ENCODE data around the gene MED13L.

Gene MED13L

DNA sequence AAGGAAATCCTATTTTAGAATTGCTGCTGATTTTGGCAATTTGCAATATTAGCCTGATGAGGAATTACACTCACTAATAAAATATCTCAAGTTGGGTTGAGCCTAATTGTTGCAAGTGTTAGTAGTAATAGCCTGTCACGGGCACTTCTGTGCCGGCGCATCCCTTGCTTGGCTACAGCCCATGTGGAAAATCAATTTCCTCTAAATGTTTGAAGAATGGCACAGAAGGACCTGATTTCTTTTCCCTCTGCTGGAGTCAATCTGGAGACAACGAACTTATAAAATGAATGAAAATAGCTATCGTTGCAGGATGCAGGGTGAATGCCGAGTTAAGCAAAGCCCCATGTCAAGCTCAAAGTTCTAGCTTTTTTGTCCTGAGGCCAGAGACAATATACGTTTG is 31.2 kb upstream of the MED13L start:
- TF ChIP-seq, protein P1, sequence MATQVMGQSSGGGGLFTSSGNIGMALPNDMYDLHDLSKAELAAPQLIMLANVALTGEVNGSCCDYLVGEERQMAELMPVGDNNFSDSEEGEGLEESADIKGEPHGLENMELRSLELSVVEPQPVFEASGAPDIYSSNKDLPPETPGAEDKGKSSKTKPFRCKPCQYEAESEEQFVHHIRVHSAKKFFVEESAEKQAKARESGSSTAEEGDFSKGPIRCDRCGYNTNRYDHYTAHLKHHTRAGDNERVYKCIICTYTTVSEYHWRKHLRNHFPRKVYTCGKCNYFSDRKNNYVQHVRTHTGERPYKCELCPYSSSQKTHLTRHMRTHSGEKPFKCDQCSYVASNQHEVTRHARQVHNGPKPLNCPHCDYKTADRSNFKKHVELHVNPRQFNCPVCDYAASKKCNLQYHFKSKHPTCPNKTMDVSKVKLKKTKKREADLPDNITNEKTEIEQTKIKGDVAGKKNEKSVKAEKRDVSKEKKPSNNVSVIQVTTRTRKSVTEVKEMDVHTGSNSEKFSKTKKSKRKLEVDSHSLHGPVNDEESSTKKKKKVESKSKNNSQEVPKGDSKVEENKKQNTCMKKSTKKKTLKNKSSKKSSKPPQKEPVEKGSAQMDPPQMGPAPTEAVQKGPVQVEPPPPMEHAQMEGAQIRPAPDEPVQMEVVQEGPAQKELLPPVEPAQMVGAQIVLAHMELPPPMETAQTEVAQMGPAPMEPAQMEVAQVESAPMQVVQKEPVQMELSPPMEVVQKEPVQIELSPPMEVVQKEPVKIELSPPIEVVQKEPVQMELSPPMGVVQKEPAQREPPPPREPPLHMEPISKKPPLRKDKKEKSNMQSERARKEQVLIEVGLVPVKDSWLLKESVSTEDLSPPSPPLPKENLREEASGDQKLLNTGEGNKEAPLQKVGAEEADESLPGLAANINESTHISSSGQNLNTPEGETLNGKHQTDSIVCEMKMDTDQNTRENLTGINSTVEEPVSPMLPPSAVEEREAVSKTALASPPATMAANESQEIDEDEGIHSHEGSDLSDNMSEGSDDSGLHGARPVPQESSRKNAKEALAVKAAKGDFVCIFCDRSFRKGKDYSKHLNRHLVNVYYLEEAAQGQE (IDR thresholded peaks at IDR 0.05; ENCODE audit: insufficient read depth in 1 of 2, low read depth in 2 of 2, low read length in 2 of 2) = no peak
- TF ChIP-seq FOXP2 (optimal IDR thresholded peaks at IDR 0.05; ENCODE audit: borderline replicate concordance, extremely low read depth, extremely low read length, insufficient read depth) (no peak), SIN3A (IDR thresholded peaks at IDR 0.05; ENCODE audit: borderline replicate concordance, insufficient read depth, low read length) (no peak), TAF1 (IDR thresholded peaks at IDR 0.05; ENCODE audit: borderline replicate concordance, insufficient read depth, low read length) (no peak), POLR2AphosphoS5 (IDR thresholded peaks at IDR 0.05; ENCODE audit: low read depth, low read length) (no peak)

DNA sequence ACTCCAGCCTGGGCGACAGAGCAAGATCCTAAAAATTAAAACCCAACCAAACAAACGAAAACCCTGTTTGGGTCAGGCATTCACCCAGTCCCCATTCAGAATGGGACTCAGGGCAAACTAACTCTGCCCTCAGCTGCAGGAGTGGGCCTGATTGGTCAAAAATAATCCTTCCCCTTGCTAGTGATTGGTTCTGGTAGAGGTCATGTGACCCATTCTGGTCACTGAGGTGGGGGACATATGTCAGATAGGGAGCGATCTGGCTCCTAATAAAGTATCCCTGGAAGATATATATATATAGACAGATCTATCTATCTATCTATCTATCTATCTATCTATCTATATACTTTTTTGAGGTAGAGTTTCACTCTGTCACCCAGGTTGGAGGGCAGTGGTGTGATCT is 29.5 kb upstream of the MED13L start:
- TF ChIP-seq TAF1 (IDR thresholded peaks at IDR 0.05; ENCODE audit: borderline replicate concordance, insufficient read depth, low read length) (no peak), SIN3A (IDR thresholded peaks at IDR 0.05; ENCODE audit: borderline replicate concordance, insufficient read depth, low read length) (no peak), FOXP2 (optimal IDR thresholded peaks at IDR 0.05; ENCODE audit: borderline replicate concordance, extremely low read depth, extremely low read length, insufficient read depth) (no peak), POLR2AphosphoS5 (IDR thresholded peaks at IDR 0.05; ENCODE audit: low read depth, low read length) (no peak)
- TF ChIP-seq, protein P1 (IDR thresholded peaks at IDR 0.05; ENCODE audit: insufficient read depth in 1 of 2, low read depth in 2 of 2, low read length in 2 of 2) = no peak

DNA sequence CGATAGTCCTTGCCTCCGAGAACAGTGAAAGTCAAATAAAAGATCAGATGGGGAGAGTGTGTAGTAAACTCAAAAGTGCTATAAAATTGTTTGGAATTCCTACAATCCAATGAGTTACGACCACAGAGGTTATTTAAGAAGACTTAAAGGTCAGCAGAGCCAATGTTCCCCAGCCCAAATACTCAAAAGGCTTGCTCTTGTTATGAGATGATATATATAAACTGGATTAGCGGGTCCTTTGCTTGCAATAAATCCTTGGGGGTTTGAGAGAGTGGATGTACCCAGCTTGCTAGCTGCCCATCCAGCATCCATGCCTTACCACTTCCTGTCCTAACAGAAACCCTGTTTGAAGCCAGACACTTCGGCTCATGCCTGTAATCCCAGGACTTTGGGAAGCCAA is 29.0 kb upstream of the MED13L start:
- no peak for TF ChIP-seq TAF1 (IDR thresholded peaks at IDR 0.05; ENCODE audit: borderline replicate concordance, insufficient read depth, low read length)
- TF ChIP-seq POLR2AphosphoS5 (IDR thresholded peaks at IDR 0.05; ENCODE audit: low read depth, low read length) = no peak
- TF ChIP-seq, protein P1 (IDR thresholded peaks at IDR 0.05; ENCODE audit: insufficient read depth in 1 of 2, low read depth in 2 of 2, low read length in 2 of 2) = no peak
- no peak for TF ChIP-seq FOXP2 (optimal IDR thresholded peaks at IDR 0.05; ENCODE audit: borderline replicate concordance, extremely low read depth, extremely low read length, insufficient read depth)
- TF ChIP-seq SIN3A (IDR thresholded peaks at IDR 0.05; ENCODE audit: borderline replicate concordance, insufficient read depth, low read length) = no peak

DNA sequence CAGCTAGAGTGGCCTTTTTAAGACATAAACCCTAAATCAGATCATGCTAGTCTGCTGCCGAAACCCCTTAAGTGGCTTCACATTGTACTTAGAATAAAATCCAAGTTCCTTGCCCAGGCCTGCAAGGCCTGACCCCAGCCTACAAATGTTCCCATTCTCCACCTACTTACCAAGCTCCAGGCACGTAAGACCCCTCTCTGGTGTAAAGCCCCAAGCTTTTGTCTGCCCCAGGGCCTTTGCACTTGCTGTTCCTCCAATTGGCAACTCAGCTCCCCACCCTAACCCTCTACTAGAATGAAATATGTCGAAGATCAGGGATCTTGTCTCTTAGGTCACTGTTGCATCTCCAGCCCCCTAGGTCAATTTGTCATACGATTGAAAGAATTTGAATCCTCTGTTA is 27.1 kb upstream of the MED13L start:
- TF ChIP-seq, protein P1 (IDR thresholded peaks at IDR 0.05; ENCODE audit: insufficient read depth in 1 of 2, low read depth in 2 of 2, low read length in 2 of 2) = no peak
- TF ChIP-seq TAF1 (IDR thresholded peaks at IDR 0.05; ENCODE audit: borderline replicate concordance, insufficient read depth, low read length) (no peak), POLR2AphosphoS5 (IDR thresholded peaks at IDR 0.05; ENCODE audit: low read depth, low read length) (no peak), FOXP2 (optimal IDR thresholded peaks at IDR 0.05; ENCODE audit: borderline replicate concordance, extremely low read depth, extremely low read length, insufficient read depth) (no peak), SIN3A (IDR thresholded peaks at IDR 0.05; ENCODE audit: borderline replicate concordance, insufficient read depth, low read length) (no peak)

DNA sequence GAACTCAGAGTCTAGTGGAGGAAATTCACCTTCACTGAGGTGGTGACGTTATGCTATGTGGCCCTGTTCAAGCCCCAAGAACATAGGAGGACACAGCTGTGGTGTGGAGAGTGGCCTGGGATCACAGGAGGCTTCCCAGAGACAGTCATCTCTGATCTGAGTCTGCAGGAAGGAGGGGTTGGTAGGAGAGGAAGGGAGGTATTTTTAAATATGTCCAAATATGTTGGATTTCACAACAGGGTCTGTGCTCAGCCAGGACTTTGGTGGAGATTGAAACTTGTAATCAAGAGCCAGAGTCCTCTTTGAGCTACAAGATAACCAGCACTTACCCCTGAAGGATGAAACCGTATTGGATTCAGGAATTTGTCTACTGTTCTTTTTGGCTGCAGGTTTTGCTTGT is 26.4 kb upstream of the MED13L start:
- TF ChIP-seq TAF1 (IDR thresholded peaks at IDR 0.05; ENCODE audit: borderline replicate concordance, insufficient read depth, low read length) (no peak), FOXP2 (optimal IDR thresholded peaks at IDR 0.05; ENCODE audit: borderline replicate concordance, extremely low read depth, extremely low read length, insufficient read depth) (no peak), POLR2AphosphoS5 (IDR thresholded peaks at IDR 0.05; ENCODE audit: low read depth, low read length) (no peak), SIN3A (IDR thresholded peaks at IDR 0.05; ENCODE audit: borderline replicate concordance, insufficient read depth, low read length) (no peak)
- TF ChIP-seq, protein P1 (IDR thresholded peaks at IDR 0.05; ENCODE audit: insufficient read depth in 1 of 2, low read depth in 2 of 2, low read length in 2 of 2) = no peak

All from PFSK-1 (cell line).